Parathyroid adenoma (tissue), 2 donors: ENCODE measurements around the gene ATF7IP.

Source experiments
- H2AFZ ChIP-seq: fragments of 300-600 bp; sonication (generic); one replicate; pipeline ENCODE4 v1.7.0; 2017; ENCODE audit warnings: antibody characterized with exemption, mild to moderate bottlenecking
- H3K27ac ChIP-seq: fragments of 300-600 bp; sonication (generic); one replicate; pipeline ENCODE4 v1.7.0; 2017
- H3K27me3 ChIP-seq: fragments of 300-600 bp; sonication (generic); one replicate; pipeline ENCODE4 v1.7.0; 2017; ENCODE audit warnings: low read length; ENCODE audit not compliant: control insufficient read depth, insufficient read depth
- H3K36me3 ChIP-seq: fragments of 300-600 bp; sonication (generic); one replicate; pipeline ENCODE4 v1.7.0; 2017; ENCODE audit warnings: low read length; ENCODE audit not compliant: control insufficient read depth, insufficient read depth
- H3K4me1 ChIP-seq: fragments of 300-600 bp; sonication (generic); one replicate; pipeline ENCODE4 v1.7.0; 2017; ENCODE audit warnings: control low read depth
- H3K4me2 ChIP-seq: fragments of 300-600 bp; sonication (generic); one replicate; pipeline ENCODE4 v1.7.0; 2017; ENCODE audit warnings: low read length
- H3K4me3 ChIP-seq: fragments of 300-600 bp; sonication (generic); one replicate; pipeline ENCODE4 v1.7.0; 2017; ENCODE audit warnings: low read depth, low read length
- H3K79me2 ChIP-seq: fragments of 300-600 bp; sonication (generic); one replicate; pipeline ENCODE4 v1.7.0; 2017; ENCODE audit warnings: control low read depth
- H3K9ac ChIP-seq: fragments of 300-600 bp; sonication (generic); one replicate; pipeline ENCODE4 v1.7.0; 2017; ENCODE audit warnings: mild to moderate bottlenecking
- H3K9me3 ChIP-seq: fragments of 300-600 bp; sonication (generic); one replicate; pipeline ENCODE4 v1.7.0; 2017; ENCODE audit warnings: low read length; ENCODE audit not compliant: control insufficient read depth
- CTCF ChIP-seq: fragments of 300-600 bp; sonication (generic); IDR thresholded peaks from one replicate; pipeline ENCODE4 v1.7.0; 2017; ENCODE audit warnings: antibody characterized with exemption, mild to moderate bottlenecking
- donor health status: primary hyperparathyroidism.

Gene ATF7IP

DNA sequence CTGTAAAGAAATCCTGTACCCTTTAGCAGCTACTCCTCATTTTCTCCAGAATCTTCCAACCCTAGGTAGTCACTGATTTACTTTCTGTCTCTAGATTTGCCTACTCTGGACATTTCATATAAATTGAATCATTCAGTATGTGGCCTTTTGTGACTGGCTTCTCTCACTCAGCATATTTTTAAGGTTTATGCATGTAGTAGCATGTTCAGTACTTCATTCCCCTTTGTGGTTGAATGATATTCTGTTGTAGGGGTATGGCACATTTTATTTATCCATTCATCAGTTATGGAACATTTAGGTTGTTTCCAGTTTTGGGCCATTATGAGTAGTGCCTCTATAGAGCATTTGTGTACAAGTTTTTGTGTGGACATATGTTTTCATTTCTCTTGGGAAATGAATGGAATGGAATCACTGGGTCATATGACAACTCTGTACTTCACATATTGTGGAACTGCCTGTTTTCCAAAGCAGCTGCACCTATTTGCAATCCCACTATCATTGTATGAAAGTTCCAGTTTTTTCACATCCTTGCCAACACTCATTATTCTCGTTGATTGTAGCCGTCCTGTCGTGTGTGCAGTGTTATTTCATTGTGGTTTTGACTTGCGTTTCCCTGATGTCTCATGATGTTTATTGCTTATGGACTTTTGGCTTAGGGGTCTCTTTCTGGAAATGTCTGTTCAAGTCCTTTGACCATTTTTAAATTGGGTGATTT is 57.2 kb downstream of the ATF7IP start:
- TF ChIP-seq CTCF: no peak
- no peak overlapping the region for H3K4me3 ChIP-seq
- H3K4me2 ChIP-seq: no peak overlapping the region
- H3K9me3 ChIP-seq: no peaks in the 10 kb centered on the region
- peaks cover 2% of the 10 kb centered on the region for H3K36me3 ChIP-seq
- H3K27me3 ChIP-seq: no peaks in the 10 kb centered on the region
- no peak overlapping the region for H3K27ac ChIP-seq
- H3K9ac ChIP-seq: no peak overlapping the region
- peaks cover 64% of the 10 kb centered on the region for H3K79me2 ChIP-seq
- H2AFZ ChIP-seq: no peak overlapping the region
- peaks cover 5% of the 10 kb centered on the region for H3K4me1 ChIP-seq

- Histone ChIP-seq H3K4me3 (no peak overlapping the region), H3K27me3 (no peaks in the 10 kb centered on the region), H3K9ac (no peak overlapping the region), H3K79me2 (peaks cover 74% of the 10 kb centered on the region), H3K9me3 (no peaks in the 10 kb centered on the region), H3K4me2 (no peak overlapping the region), H3K4me1 (peaks cover 12% of the 10 kb centered on the region), H3K27ac (no peak overlapping the region), H2AFZ (no peak overlapping the region), H3K36me3 (peaks cover 2% of the 10 kb centered on the region)
- TF ChIP-seq CTCF: no peak
Measured at GRCh38 chr12:14424545-14424944, 59.1 kb downstream of the ATF7IP start.

DNA sequence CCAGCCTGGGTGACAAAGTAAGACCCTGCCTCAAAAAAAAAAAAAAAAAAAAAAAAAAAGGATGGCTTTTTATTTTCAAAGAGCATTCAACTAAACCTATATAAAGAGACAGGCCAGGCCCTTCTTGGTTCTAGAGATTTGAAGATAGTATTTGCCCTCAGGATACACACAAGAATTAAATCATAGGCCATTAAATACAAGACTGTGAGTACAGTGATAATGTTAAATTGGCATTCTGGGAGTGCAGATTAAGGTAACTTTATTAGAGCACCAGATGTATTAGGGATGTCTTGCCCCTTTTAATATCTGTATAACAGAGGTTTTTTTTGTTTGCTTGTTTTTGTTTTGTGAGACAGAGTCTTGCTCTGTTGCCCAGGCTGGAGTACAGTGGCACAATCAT is 61.3 kb downstream of the ATF7IP start:
- Histone ChIP-seq H3K27me3 (no peaks in the 10 kb centered on the region), H2AFZ (no peak overlapping the region), H3K79me2 (peaks cover 76% of the 10 kb centered on the region), H3K4me1 (peaks cover 7% of the 10 kb centered on the region), H3K4me2 (no peak overlapping the region), H3K9me3 (no peaks in the 10 kb centered on the region), H3K36me3 (peaks cover 2% of the 10 kb centered on the region), H3K4me3 (no peak overlapping the region), H3K27ac (no peak overlapping the region), H3K9ac (no peak overlapping the region)
- TF ChIP-seq CTCF: no peak

- Histone ChIP-seq H3K27me3 (no peaks in the 10 kb centered on the region), H3K9me3 (no peaks in the 10 kb centered on the region), H3K4me1 (peaks cover 7% of the 10 kb centered on the region), H2AFZ (no peak overlapping the region), H3K79me2 (peaks cover 69% of the 10 kb centered on the region), H3K4me3 (no peak overlapping the region), H3K36me3 (peaks cover 2% of the 10 kb centered on the region), H3K9ac (no peak overlapping the region), H3K27ac (no peak overlapping the region), H3K4me2 (no peak overlapping the region)
- no peak for TF ChIP-seq CTCF
Measured at GRCh38 chr12:14427929-14428328, 62.4 kb downstream of the ATF7IP start.

DNA sequence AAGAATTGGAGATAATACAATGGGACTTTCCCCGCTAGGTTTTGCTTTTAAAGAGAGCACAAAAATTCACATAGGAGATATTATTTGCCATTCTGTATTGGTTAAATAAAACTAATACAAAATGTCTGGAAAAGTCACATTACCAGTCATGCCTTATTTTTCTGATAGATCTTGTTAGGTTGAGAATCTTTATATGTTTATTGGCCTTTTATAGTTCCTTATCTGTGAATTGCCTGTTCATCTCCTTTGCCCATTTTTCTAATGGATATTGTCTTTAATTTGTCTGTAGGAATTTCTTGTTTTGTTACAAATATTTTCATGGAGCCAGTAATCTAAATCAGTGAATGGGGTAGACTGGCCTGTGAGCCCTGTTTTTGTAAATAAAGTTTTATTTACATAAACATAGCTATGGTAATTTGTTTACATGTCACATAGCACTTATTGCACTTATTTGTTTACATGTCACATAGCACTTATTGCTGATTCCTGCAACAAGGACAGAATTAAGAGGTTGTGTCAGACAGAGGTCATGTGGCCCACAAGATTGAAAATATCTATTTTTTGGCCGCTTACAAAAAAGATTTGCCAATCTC is 65.0 kb downstream of the ATF7IP start:
- Histone ChIP-seq H3K27me3 (no peaks in the 10 kb centered on the region), H3K27ac (no peak overlapping the region), H3K36me3 (peaks cover 2% of the 10 kb centered on the region), H3K4me2 (no peak overlapping the region), H3K9me3 (no peaks in the 10 kb centered on the region), H3K9ac (no peak overlapping the region), H3K4me3 (no peak overlapping the region), H3K4me1 (peaks cover 7% of the 10 kb centered on the region), H2AFZ (no peak overlapping the region), H3K79me2 (peaks cover 65% of the 10 kb centered on the region)
- TF ChIP-seq CTCF: no peak
